Measurements from ENCODE around the gene KIF3B.

KIF3B gene

GRCh38 chr20:32344835-32345506, 67.5 kb downstream of the KIF3B start:
- TF ChIP-seq, protein P1, sequence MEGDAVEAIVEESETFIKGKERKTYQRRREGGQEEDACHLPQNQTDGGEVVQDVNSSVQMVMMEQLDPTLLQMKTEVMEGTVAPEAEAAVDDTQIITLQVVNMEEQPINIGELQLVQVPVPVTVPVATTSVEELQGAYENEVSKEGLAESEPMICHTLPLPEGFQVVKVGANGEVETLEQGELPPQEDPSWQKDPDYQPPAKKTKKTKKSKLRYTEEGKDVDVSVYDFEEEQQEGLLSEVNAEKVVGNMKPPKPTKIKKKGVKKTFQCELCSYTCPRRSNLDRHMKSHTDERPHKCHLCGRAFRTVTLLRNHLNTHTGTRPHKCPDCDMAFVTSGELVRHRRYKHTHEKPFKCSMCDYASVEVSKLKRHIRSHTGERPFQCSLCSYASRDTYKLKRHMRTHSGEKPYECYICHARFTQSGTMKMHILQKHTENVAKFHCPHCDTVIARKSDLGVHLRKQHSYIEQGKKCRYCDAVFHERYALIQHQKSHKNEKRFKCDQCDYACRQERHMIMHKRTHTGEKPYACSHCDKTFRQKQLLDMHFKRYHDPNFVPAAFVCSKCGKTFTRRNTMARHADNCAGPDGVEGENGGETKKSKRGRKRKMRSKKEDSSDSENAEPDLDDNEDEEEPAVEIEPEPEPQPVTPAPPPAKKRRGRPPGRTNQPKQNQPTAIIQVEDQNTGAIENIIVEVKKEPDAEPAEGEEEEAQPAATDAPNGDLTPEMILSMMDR (IDR thresholded peaks at IDR 0.05; ENCODE audit: extremely low read depth, missing control alignments) = no peak
- no peak for DNase-seq (ENCODE audit: low spot score)

GRCh38 chr20:32348207-32348606, 70.8 kb downstream of the KIF3B start:
- TF ChIP-seq, protein P1 (IDR thresholded peaks at IDR 0.05; ENCODE audit: extremely low read depth, missing control alignments) = no peak
- DNase-seq (ENCODE audit: low spot score) = no peak

DNA sequence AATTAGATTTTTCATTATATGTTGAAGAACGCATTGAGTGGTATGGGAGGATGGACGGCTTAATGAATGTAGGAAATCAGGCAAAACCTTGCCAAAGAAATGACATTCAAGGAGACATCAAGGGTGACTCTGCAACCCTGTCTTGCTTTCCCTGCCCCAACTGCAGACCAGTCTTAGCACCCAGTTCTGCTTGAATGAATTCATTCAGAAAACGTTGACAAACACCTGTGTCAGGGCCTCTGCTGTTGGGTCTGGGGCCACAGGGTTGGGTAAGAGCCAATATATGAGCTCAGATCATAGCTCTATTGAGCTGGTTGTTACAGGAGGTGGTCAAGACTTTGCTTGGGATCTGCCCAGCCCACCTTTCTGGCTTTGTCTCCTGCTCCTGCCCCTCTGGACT, 73.0 kb downstream of the KIF3B start:
- DNase-seq (ENCODE audit: low spot score) = no peak
- TF ChIP-seq, protein P1 (IDR thresholded peaks at IDR 0.05; ENCODE audit: extremely low read depth, missing control alignments) = no peak

DNA sequence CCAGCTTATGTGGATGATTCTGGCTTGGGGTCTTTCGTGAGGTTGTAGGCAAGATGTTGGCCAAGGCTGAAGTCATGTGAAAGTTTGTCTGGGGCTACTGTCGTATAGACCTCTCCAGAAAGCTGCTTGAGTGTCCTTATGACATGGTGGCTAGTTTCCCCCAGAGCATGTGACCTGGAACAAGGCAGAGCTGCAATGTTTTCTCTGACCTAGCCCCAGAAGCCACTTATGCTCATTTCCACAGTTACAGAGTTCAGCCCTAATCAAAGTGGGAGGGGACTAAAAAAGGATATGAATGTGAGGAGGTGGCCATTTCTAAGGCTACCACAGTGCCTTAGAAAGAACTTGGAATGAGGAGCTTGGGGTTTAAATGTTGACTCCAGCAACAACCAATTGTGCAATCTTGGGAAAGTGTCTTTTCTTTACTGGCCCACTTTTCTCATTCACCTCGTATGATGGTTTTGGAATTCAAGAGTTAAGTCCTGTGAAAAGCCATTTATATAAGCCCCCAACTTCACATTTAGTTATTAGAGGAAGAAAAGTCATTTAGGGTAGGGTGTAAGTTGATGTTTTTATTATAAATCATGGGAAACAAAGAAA, 74.8 kb downstream of the KIF3B start:
- TF ChIP-seq, protein P1 (IDR thresholded peaks at IDR 0.05; ENCODE audit: extremely low read depth, missing control alignments) = no peak
- no peak for DNase-seq (ENCODE audit: low spot score)

DNA sequence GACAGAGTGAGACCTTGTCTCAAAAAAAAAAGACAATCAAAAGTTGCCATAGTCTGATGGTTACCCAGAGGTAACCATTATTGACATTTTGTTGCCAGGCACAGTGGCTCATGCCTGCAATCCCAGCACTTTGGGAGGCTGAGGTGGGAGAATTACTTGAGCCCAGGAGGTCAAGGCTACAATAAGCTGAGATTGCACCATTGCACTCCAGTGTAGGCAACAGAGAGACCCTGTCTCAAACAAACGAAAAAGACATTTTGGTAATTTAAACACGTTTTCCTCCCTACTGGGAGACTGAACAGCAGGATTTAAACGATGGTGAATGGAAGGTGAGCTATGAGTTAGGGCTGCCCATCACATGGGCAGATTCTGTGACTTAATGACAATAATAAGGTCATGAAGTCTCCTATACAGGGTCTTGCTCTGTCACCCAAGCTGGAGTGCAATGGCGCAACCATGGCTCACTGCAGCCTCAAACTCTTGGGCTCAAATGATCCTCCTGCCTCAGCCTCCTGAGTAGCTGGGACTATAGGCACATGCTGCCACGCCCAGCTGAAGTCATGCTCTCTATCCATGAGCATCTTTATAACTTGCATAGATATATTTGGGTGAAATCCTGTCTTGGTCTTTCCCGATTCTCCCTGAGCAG, 76.5 kb downstream of the KIF3B start:
- TF ChIP-seq, protein P1 (IDR thresholded peaks at IDR 0.05; ENCODE audit: extremely low read depth, missing control alignments) = no peak
- no peak for DNase-seq (ENCODE audit: low spot score)

DNA sequence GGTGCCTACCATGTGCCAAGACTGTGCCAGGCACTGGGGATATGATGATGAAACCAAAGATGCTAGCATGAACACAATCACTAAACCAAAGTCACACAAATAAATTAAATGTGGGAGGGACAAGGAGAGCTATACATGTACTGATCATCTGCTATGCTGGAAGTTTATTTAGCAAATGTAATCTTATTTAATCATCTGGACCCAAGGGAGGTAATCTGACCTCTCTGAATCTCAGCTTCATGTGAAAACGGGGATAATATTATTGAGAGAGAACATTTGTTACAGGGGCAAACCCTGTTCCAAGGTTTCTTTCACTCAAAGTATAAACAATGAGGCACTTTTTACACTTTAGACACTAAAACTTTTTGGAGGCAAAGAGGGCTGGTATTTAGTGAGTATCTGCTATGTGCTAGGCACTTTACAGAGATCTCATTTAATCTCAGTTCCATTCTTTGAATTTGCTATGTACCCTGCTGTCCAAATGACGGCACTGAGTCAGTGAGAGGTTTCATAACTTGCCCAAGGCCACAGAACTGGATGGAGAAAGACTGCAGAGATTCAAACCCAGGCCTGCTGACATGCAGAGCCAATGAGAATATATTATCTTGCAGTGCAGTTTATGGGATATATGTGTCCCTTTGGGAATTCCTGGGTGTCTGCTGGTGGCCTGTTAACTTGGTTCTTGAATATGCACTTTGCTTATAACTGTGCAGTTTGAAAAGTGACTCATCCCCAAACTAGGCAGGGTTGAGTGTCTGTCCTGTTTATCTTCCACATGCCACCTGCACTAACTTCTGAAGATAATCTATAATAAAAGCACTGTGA, 77.4 kb downstream of the KIF3B start:
- TF ChIP-seq, protein P1 (IDR thresholded peaks at IDR 0.05; ENCODE audit: extremely low read depth, missing control alignments) = no peak
- DNase-seq (ENCODE audit: low spot score) = no peak
